NCI-H1436 (cell line): Measurements from ENCODE around the gene RNF225.
"Not testable (repeated sequence)": the region's sequence is repeated elsewhere in the genome, so short reads cannot be mapped to it uniquely, and the experiment has no call there.

Source experiments
- DNase-seq: peaks from one replicate; lab custom pipeline; 2025; lab: John Stamatoyannopoulos, UW

RNF225 gene

DNA sequence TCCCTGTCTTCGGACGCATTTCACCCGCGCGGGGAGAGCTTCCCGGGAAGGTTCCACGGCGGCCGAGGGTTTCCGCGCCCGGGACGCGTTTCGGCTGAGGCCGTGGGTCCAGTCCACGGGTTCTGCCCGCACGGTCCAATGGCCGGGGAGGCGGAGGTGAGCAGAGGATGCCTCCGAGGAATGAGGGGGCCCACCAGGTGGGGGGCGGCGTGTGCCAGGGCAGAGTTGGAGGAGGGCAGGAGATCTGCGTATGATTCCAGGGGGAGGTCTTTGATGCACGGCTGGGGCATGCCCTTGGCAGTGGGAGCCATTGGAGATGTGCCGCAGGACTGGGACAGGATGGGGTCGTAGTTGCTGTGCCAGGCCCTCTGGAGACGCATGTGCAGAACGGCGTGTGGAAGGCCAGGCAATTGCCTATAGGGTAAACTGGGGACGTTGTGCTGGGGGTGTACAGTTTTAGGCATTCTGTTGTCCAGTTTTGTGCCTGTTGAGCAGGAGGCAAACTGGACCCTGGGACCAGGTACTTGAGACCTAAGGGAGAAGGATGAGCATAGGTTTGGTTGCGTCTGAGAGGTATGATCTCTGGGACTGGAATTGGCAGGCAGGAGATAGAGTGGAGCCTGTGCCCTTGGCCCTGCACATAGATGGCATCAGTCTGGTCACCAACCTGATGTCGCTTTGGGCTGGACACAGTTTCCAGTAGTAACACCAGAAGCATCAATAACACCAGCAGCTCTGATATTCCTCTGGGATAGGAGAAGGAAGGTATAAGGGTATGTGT is 13.7 kb downstream of the RNF225 start:
- peak; percentile 14 for DNase-seq

DNA sequence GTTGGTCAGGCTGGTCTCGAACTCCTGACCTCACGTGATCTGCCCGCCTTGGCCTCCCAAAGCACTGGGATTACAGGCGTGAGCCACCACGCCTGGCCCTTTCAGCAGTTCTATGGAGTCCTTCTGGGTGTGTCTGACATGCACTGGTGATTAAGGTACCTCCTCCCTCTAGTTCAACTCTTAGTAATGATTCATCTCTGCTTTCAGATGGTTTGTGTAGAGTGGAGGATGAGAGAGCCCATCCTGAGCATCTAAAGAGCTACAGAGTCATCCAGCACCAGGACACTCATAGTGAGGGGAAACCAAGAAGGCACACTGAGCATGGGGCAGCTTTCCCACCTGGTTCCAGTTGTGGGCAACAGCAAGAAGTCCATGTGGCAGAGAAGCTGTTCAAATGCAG is 21.1 kb downstream of the RNF225 start:
- no peak for DNase-seq

DNA sequence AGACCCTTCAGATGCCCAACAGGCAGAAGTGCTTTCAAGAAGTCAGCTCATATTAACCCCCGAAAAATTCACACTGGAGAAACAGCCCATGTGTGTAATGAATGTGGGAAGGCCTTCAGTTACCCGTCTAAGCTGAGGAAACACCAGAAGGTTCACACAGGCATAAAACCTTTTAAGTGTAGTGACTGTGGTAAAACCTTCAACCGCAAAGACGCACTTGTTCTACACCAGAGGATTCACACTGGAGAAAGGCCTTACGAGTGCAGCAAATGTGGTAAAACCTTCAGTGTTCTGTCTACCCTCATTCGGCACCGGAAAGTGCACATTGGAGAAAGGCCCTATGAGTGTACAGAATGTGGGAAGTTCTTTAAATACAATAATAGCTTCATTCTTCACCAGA is 21.6 kb downstream of the RNF225 start:
- no peak for DNase-seq

DNA sequence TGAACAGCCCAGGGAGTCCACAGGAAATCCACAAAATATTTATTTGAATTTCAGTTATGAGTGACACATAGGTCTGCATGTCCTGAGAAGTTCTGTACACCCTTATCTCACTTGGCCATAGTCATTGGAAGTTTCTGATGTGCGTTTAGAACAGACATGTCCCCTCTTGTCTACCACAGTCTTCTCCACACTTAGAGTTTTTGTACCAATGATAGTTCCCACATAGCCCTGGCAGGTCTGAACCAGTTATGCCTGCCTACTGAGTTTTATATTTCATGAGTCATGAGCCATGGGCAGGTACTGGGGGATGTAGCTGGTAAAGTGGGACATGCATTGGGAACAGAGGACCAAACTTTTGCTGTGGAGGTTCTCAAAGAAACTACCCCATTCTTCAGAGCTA is 33.2 kb downstream of the RNF225 start:
- DNase-seq, result no peak

DNA sequence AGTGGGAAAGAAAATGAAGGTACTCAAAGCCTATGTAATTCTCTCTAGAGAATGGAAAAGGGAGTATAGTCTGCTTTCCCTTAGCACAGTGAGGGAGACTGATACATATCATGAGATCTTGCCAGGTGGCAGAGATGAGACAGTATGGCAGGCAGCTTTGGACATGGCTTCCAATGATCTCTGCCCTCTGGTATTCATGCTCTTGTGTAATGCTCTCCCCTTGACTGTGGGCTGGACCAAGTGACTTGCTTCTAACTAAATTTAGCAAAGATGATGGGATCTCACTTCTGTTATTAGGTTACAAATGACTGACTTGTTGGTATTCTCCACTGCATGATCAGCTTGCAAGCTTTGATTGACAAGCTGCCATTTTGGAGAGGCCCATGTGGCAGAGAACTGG is 34.3 kb downstream of the RNF225 start:
- no peak for DNase-seq

DNA sequence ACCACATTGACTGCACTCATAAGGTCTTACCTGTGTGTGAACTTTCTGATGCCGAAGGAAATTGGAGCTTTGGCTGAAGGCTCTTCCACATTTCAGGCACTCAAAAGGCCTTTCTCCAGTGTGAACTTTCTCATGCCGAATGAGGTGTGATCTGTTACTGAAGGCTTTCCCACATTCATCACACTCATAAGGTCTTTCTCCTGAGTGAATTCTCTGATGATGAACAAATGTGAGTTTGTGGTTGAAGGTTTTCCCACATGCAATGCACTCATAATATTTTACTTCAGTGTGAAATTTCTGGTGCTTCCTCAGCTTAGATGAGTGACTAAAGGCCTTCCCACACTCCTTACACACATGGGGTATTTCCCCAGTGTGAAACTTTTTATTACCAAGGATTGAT is 38.8 kb downstream of the RNF225 start:
- no peak for DNase-seq

DNA sequence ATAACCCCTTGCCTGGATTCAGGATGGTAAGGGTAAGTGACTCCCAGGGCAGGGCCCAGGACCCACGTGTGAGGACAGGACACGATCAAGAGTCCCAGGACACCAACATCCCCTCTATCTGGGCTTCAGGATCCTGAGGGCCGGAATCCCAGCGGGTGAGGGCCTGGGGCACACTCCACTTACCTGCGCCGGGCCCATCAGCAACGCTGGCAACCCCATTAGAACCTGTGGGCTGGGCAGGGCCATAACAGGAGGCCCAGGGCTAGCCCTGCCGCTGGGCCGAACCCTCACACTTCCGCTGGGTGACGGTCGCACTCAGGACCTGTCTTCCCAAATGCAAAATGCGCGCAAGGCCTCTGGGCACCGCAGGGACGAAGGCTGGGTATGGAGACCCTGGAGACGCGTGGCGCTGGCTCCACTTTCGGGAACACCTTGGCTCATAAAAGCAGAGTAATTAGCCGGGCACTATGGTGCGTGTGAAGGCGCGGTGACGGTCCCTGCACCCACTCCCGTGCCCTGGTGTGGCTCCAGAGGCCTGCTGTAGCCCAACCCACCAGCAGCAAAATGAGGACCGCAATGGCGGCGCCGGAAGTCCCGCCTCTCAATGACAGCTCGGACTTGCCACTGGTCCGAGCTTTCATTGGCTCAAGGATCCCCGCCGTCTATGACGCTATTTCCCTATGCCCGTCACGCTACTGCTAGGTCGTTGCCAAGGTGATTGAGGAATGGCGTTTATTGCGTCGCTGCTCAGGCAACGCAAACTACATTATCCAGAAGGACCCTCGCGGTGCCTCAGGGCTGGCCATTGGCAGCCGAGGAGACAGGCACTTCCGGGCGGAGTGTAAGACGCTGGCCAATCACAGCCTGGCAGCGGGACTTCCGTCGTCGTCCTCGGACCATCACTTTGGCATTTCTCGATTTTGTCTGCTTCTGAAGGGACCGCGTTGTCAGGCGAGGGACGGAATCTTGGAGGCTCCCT is 44.4 kb downstream of the RNF225 start, which contains the start of gene ZNF132:
ZNF132 (minus strand) TSS at position 578 of the 979 bp plus-strand sequence; CDS start at position 246, 332 bp downstream.
- DNase-seq, result peak; percentile 100

DNA sequence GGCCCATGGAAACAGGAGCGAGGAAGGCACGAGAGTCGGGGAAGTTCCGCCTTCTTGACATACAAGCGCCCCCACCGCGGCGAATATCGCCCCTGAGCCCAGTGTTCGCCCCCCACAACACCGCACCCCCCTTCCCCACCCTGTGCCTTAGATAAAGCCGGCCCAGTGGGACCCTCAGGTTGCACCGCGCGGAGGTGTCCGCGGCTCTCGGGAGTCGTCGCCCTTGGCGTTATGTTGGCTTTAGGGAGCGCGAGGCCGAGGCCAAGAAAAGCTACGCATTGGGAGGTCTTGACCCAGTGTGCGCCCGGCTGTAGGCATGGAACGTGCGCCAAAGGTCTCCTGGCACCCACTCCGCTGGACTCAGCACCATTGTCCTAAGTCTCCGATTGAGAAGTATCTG is 45.1 kb downstream of the RNF225 start:
- no peak for DNase-seq

DNA sequence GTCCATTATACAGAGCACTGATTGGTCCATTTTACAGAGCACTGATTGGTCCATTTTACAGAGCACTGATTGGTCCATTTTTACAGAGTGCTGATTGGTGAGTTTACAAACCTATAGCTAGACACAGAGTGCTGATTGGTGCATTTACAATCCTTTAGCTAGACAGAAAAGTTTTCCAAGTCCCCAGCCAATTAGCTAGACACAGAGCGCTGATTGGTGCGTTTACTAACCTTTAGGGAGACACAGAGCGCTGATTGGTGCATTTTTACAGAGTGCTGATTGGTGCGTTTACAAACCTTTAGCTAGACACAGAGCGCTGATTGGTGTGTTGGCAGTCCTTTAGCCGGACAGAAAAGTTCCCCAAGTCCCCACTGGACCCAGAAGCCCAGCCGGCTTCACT is 47.5 kb downstream of the RNF225 start:
- not testable (repeated sequence) for DNase-seq
